Activated naive CD4-positive, alpha-beta T cell treated with anti-CD3 and anti-CD28 coated beads, Interleukin-2, amount 50 U/mL, for 72 hours (primary cell): ENCODE results near the gene DRP2. TPM values are rescaled to one million over a fixed set of nuclear protein-coding genes. Genes with fewer than 3 reads are reported as not detected.
"Not testable (repeated sequence)": the region's sequence is repeated elsewhere in the genome, so short reads cannot be mapped to it uniquely, and the experiment has no call there.

ENCODE experiments used
- ATAC-seq, 2 donors: fragments of 150-1000 bp; cut with Tn5 transposase; 2 replicates each; pipeline ENCODE4 v1.10.0; 2021; ENCODE audit warnings: mild to moderate bottlenecking in 2 of 2, moderate library complexity in 2 of 2
- DNase-seq, 2 donors: peaks; one replicate each; pipeline ENCODE4 v3.0.0; 2021 to 2022; ENCODE audit warnings: low spot score in 2 of 2
- H3K27ac Mint-ChIP-seq, 2 donors: one replicate each; pipeline ENCODE4 v1.8.0; 2022; ENCODE audit warnings: mild to moderate bottlenecking in 2 of 2, mixed read lengths in 2 of 2
- H3K36me3 Mint-ChIP-seq, 2 donors: one replicate each; pipeline ENCODE4 v1.8.0; 2022; ENCODE audit warnings: mixed read lengths in 2 of 2
- H3K9me3 Mint-ChIP-seq, 2 donors: one replicate each; pipeline ENCODE4 v1.8.0; 2022; ENCODE audit warnings: mixed read lengths in 2 of 2
- total RNA-seq, 2 donors: library from RNA; stranded (reverse); gene quantifications; one replicate each; pipeline ENCODE4 v1.2.3, GENCODE V29; 2022

Gene DRP2
- total RNA-seq = 1 to 10 TPM; 1.1 to 1.5 TPM

GRCh38 chrX:101219116-101219863 is at the start of gene DRP2:
Gene DRP2, plus strand, starts transcription at chrX:101219786. Its CDS starts 11,862 bp downstream, at chrX:101231648.
- H3K27ac Mint-ChIP-seq = peak within 1 kb of the TSS; percentile 76 to 81
- H3K36me3 Mint-ChIP-seq = no peaks in the 10 kb centered on the region
- ATAC-seq (no peak), DNase-seq (no peak)
- H3K9me3 Mint-ChIP-seq = no peaks in the 10 kb centered on the region

- Mint-ChIP-seq H3K36me3 (no peaks in the 10 kb centered on the region), H3K9me3 (no peaks in the 10 kb centered on the region)
- no peak for DNase-seq
Measured at GRCh38 chrX:101171883-101172400, 47.6 kb upstream of the DRP2 start.

GRCh38 chrX:101176439-101176838 is 43.1 kb upstream of the DRP2 start:
- DNase-seq (no peak), ATAC-seq (no peak)
- Mint-ChIP-seq H3K9me3 (no peaks in the 10 kb centered on the region), H3K36me3 (no peaks in the 10 kb centered on the region), H3K27ac (no peak overlapping the region)

More at GRCh38 chrX:101171883-101172400, 47.6 kb upstream of the DRP2 start:
- ATAC-seq = peak in 1 of 2 donors; percentile 44
- no peak overlapping the region for H3K27ac Mint-ChIP-seq

- H3K9me3 Mint-ChIP-seq, H3K36me3 Mint-ChIP-seq, DNase-seq, ATAC-seq, H3K27ac Mint-ChIP-seq: not testable (repeated sequence)
Measured at GRCh38 chrX:101184876-101185275, 34.7 kb upstream of the DRP2 start.

GRCh38 chrX:101187961-101188360 is 31.6 kb upstream of the DRP2 start:
- H3K27ac Mint-ChIP-seq, ATAC-seq: not testable (repeated sequence)

GRCh38 chrX:101190736-101191135 is 28.9 kb upstream of the DRP2 start:
- DNase-seq (no peak), ATAC-seq (no peak)
- no peaks in the 10 kb centered on the region for H3K36me3 Mint-ChIP-seq

More at GRCh38 chrX:101187961-101188360, 31.6 kb upstream of the DRP2 start:
- DNase-seq, H3K36me3 Mint-ChIP-seq, H3K9me3 Mint-ChIP-seq: not testable (repeated sequence)

GRCh38 chrX:101191217-101191750 is 28.3 kb upstream of the DRP2 start:
- H3K27ac Mint-ChIP-seq = no peak overlapping the region

More at GRCh38 chrX:101190736-101191135, 28.9 kb upstream of the DRP2 start:
- H3K27ac Mint-ChIP-seq = no peak overlapping the region
- no peaks in the 10 kb centered on the region for H3K9me3 Mint-ChIP-seq

GRCh38 chrX:101195442-101196173 is 24.0 kb upstream of the DRP2 start:
- Mint-ChIP-seq H3K9me3 (no peaks in the 10 kb centered on the region), H3K36me3 (no peaks in the 10 kb centered on the region), H3K27ac (no peak overlapping the region)
- no peak for ATAC-seq
- no peak for DNase-seq

More at GRCh38 chrX:101191217-101191750, 28.3 kb upstream of the DRP2 start:
- Mint-ChIP-seq H3K9me3 (no peaks in the 10 kb centered on the region), H3K36me3 (no peaks in the 10 kb centered on the region)
- DNase-seq (no peak), ATAC-seq (no peak)

GRCh38 chrX:101203761-101204351 is 15.7 kb upstream of the DRP2 start:
- H3K9me3 Mint-ChIP-seq = no peaks in the 10 kb centered on the region
- DNase-seq (no peak), ATAC-seq (no peak)
- no peaks in the 10 kb centered on the region for H3K36me3 Mint-ChIP-seq
- H3K27ac Mint-ChIP-seq = no peak overlapping the region

- DNase-seq (no peak), ATAC-seq (peak; percentile 57 to 70)
- H3K36me3 Mint-ChIP-seq = no peaks in the 10 kb centered on the region
- peak overlapping the region in 1 of 2 donors; percentile 44 for H3K27ac Mint-ChIP-seq
- H3K9me3 Mint-ChIP-seq = no peaks in the 10 kb centered on the region
Measured at GRCh38 chrX:101206471-101206870, 13.1 kb upstream of the DRP2 start.

GRCh38 chrX:101208152-101208905 is 11.3 kb upstream of the DRP2 start:
- ATAC-seq (peak; percentile 80 to 88), DNase-seq (peak in 1 of 2 donors; percentile 7)
- Mint-ChIP-seq H3K27ac (peak overlapping the region in 1 of 2 donors; percentile 3), H3K36me3 (no peaks in the 10 kb centered on the region), H3K9me3 (no peaks in the 10 kb centered on the region)

GRCh38 chrX:101210630-101211029 is 9.0 kb upstream of the DRP2 start:
- no peaks in the 10 kb centered on the region for H3K9me3 Mint-ChIP-seq
- H3K36me3 Mint-ChIP-seq = no peaks in the 10 kb centered on the region
- H3K27ac Mint-ChIP-seq = no peak overlapping the region
- ATAC-seq = no peak
- DNase-seq = no peak

GRCh38 chrX:101217689-101218088 is 1.9 kb upstream of the DRP2 start:
- Mint-ChIP-seq H3K36me3 (no peaks in the 10 kb centered on the region), H3K27ac (no peak overlapping the region), H3K9me3 (no peaks in the 10 kb centered on the region)
- ATAC-seq = no peak
- no peak for DNase-seq

- no peaks in the 10 kb centered on the region for H3K36me3 Mint-ChIP-seq
- peak in 1 of 2 donors; percentile 37 for ATAC-seq
- DNase-seq = no peak
- H3K27ac Mint-ChIP-seq = peak overlapping the region; percentile 76 to 81
- no peaks in the 10 kb centered on the region for H3K9me3 Mint-ChIP-seq
Measured at GRCh38 chrX:101219864-101220346, 319 bp downstream of the DRP2 start.

GRCh38 chrX:101220662-101221260 is 1.2 kb downstream of the DRP2 start:
- DNase-seq (no peak), ATAC-seq (no peak)
- no peaks in the 10 kb centered on the region for H3K36me3 Mint-ChIP-seq
- peak overlapping the region in 1 of 2 donors; percentile 76 for H3K27ac Mint-ChIP-seq
- no peaks in the 10 kb centered on the region for H3K9me3 Mint-ChIP-seq
